Esophagus (tissue), 2 donors: ENCODE data around the gene HMCN2. TPM values are rescaled to one million over a fixed set of nuclear protein-coding genes. Genes with fewer than 3 reads are reported as not detected.

ENCODE experiments used
- H3K27ac ChIP-seq, 2 donors: one replicate each; pipeline ENCODE4 v1.5.1; 2013; ENCODE audit warnings: low read depth in 2 of 2, mild to moderate bottlenecking in 2 of 2, inconsistent platforms in 1 of 2, low read length in 1 of 2, moderate library complexity in 1 of 2
- H3K27me3 ChIP-seq, 2 donors: one replicate each; pipeline ENCODE4 v1.6.1; 2013; ENCODE audit warnings: low read length in 2 of 2, control low read depth in 1 of 2, mild to moderate bottlenecking in 1 of 2; ENCODE audit not compliant: insufficient read depth in 2 of 2, control insufficient read depth in 1 of 2
- H3K36me3 ChIP-seq, 2 donors: one replicate each; pipeline ENCODE4 v1.6.1; 2013; ENCODE audit warnings: low read length in 1 of 2; ENCODE audit not compliant: control insufficient read depth in 2 of 2, insufficient read depth in 2 of 2
- H3K4me1 ChIP-seq, 2 donors: one replicate each; pipeline ENCODE4 v1.6.1; 2013; ENCODE audit warnings: low read length in 1 of 2; ENCODE audit not compliant: control insufficient read depth in 2 of 2, insufficient read depth in 2 of 2
- H3K4me3 ChIP-seq, 2 donors: one replicate each; pipeline ENCODE4 v1.5.1; 2013; ENCODE audit warnings: low read length in 2 of 2, mild to moderate bottlenecking in 2 of 2, low read depth in 1 of 2, moderate library complexity in 1 of 2
- H3K9me3 ChIP-seq, 2 donors: one replicate each; pipeline ENCODE4 v1.6.1; 2013; ENCODE audit warnings: mild to moderate bottlenecking in 2 of 2, low read depth in 1 of 2, low read length in 1 of 2, moderate library complexity in 1 of 2; ENCODE audit not compliant: control insufficient read depth in 2 of 2, insufficient read depth in 1 of 2
- WGBS, 2 donors: extraction: QIAGEN DNeasy Blood & Tissue Kit; methylation state at CpG; one replicate each; pipeline ENCODE4 v1.1.7; 2013; 5-methylcytosine and 5-hydroxymethylcytosine counted together
- polyA plus RNA-seq, 2 donors: library from polyadenylated mRNA; stranded (reverse); fragments of 200-250 nt; gene quantifications; one replicate each; pipeline ENCODE4 v1.2.3, GENCODE V29; 2013
- donor health status: healthy with polysubstance abuse.
- donor health status: Bipolar disorder and iron deficiency.

Gene HMCN2
- polyA plus RNA-seq, 2 donors: 4.1 to 4.8 TPM

DNA sequence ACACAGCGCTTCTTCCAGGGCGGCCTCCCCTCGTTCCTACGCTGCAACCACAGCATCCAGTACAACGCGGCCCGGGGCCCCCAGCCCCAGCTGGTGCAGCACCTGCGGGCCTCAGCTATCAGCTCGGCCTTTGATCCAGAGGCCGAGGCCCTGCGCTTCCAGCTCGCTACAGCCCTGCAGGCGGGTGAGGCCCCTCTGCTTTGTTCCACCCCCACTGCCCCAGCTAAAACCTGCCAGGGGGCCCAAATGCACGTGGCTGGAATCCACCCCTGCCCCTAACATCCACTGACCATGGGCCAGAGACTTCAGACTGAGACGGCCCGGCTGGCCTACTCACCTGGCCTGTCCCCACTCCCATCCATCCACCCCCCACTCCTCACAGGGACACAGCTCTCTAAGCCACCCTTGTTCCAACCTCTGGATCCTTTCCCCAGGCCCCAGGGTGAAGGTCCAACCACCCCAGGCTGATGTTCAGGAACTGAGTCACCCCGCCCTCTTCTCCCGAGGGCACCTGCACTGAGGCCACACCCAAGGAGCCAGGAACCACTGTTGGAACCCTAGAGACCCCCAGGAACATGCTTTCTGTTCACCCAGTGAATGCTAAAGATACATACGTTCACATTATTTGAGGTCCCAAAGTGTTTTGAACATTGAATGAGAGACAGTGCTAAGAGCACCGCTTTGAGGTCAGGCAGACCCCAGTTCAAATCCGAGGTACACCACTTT is 160.3 kb downstream of the HMCN2 start:
- whole genome bisulfite sequencing, 2 donors: 74 to 83% methylated on average over 21 of the region's 21 CpGs
- no peak overlapping the region for H3K4me3 ChIP-seq
- H3K36me3 ChIP-seq: no peaks in the 10 kb centered on the region
- peaks cover 0 to 5% of the 10 kb centered on the region in 2 donors for H3K4me1 ChIP-seq
- H3K27me3 ChIP-seq: no peaks in the 10 kb centered on the region
- H3K27ac ChIP-seq: no peak overlapping the region
- H3K9me3 ChIP-seq: peaks cover 0 to 7% of the 10 kb centered on the region in 2 donors

DNA sequence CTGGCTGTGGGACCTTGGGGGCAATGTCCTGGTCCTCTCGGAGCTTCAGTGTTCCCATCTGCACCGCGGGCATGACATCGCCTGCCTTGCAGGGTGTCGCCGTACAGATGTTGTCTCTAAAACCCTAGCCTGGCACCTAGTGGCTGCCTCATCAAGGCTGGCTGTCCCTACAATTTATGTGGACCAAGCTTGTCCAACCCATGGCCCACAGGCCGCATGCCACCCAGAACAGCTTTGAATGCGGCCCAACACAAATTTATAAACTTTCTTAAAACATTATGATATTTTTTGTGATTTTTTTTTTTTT is 160.9 kb downstream of the HMCN2 start:
- no peaks in the 10 kb centered on the region for H3K36me3 ChIP-seq
- H3K4me1 ChIP-seq: peaks cover 0 to 5% of the 10 kb centered on the region in 2 donors
- H3K27ac ChIP-seq: no peak overlapping the region
- no peaks in the 10 kb centered on the region for H3K27me3 ChIP-seq
- 66 to 79% methylated on average over 8 of the region's 8 CpGs for WGBS, 2 donors
- no peak overlapping the region for H3K4me3 ChIP-seq
- peaks cover 0 to 12% of the 10 kb centered on the region in 2 donors for H3K9me3 ChIP-seq

DNA sequence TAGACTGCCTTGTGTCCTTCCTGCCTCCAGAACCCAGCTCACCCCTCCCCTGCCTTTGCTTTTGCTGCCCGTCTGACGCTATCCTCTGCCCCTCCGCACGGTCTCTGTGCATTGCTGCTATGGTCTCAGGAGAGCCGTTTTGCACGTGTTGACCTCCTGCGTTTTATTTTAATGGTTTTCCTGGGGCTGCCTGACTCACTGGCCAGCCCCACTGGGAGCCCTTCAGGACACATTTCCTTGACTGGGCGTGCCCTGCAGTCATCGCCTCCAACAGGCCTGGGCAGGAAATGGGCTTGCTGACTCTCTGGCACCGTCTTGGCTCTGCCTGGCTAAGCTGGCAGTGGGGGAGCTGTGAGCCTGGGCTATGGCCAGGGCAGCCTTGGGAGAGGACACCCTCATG is 161.3 kb downstream of the HMCN2 start:
- Histone ChIP-seq H3K27ac (no peak overlapping the region), H3K27me3 (no peaks in the 10 kb centered on the region), H3K4me1 (peaks cover 0 to 5% of the 10 kb centered on the region in 2 donors), H3K9me3 (peaks cover 0 to 13% of the 10 kb centered on the region in 2 donors), H3K4me3 (no peak overlapping the region), H3K36me3 (no peaks in the 10 kb centered on the region)
- 40 to 65% methylated on average over 10 of the region's 10 CpGs for WGBS, 2 donors

DNA sequence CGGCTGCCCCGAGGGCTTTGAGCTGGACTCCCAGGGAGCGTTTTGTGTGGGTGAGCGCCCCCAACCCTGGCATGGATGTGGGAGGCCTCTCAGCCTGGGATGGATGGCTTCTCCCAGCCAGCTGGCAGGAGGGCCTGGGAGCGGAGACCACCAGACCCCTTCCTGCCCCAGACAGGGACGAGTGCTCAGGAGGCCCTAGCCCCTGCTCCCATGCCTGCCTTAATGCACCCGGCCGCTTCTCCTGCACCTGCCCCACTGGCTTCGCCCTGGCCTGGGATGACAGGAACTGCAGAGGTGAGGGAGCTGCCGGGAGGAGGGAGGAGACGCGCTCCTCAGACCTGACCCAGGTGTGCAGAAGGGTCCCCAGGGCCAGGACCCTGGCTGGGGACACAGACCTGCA is 161.8 kb downstream of the HMCN2 start:
- no peaks in the 10 kb centered on the region for H3K27me3 ChIP-seq
- 65 to 74% methylated on average over 12 of the region's 12 CpGs for WGBS, 2 donors
- no peak overlapping the region for H3K4me3 ChIP-seq
- H3K9me3 ChIP-seq: peaks cover 0 to 13% of the 10 kb centered on the region in 2 donors
- H3K36me3 ChIP-seq: no peaks in the 10 kb centered on the region
- H3K4me1 ChIP-seq: peaks cover 0 to 6% of the 10 kb centered on the region in 2 donors
- no peak overlapping the region for H3K27ac ChIP-seq

DNA sequence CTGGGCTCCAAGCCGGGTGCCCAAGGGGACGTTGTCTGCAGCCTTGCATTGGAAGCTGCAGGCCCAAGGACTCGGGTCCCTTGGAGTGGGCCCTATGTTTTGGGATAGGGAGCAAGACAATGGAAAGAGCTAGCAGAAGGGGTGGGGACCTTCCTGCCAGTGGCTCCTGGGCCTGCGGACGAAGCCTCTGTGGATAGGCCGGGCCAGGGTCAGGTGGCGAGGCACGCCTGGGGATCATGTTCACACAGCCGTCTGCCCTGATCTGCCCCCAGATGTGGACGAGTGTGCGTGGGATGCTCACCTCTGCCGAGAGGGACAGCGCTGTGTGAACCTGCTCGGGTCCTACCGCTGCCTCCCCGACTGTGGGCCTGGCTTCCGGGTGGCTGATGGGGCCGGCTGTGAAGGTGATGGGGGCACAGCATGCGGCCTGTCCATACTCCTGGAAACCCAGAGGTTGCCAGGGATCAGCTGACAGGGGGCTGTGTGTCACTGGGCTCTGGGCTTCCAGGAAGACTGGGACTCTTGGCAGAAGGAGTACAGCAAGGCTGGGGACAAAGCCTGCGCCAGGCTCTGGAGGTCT is 162.6 kb downstream of the HMCN2 start:
- 90 to 91% methylated on average over 20 of the region's 20 CpGs for WGBS, 2 donors
- H3K27ac ChIP-seq: no peak overlapping the region
- no peaks in the 10 kb centered on the region for H3K36me3 ChIP-seq
- H3K4me3 ChIP-seq: no peak overlapping the region
- H3K27me3 ChIP-seq: no peaks in the 10 kb centered on the region
- peaks cover 0 to 13% of the 10 kb centered on the region in 2 donors for H3K9me3 ChIP-seq
- peaks cover 4 to 13% of the 10 kb centered on the region in 2 donors for H3K4me1 ChIP-seq

DNA sequence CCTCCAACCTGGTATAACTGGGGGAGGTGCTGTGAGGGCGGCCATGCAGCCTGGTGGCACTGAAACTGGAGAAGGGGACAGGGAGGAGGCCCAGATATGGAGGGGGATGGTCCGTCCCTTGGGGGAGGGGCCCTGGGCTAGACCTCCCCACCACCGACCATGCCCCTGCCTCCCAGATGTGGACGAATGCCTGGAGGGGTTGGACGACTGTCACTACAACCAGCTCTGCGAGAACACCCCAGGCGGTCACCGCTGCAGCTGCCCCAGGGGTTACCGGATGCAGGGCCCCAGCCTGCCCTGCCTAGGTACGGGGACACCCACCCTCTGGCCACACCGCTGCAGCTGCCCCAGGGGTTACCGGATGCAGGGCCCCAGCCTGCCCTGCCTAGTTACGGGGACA is 163.8 kb downstream of the HMCN2 start:
- Histone ChIP-seq H3K4me3 (no peak overlapping the region), H3K4me1 (peaks cover 9 to 19% of the 10 kb centered on the region in 2 donors), H3K27ac (no peak overlapping the region), H3K36me3 (no peaks in the 10 kb centered on the region), H3K27me3 (no peaks in the 10 kb centered on the region), H3K9me3 (peaks cover 0 to 13% of the 10 kb centered on the region in 2 donors)
- 91 to 94% methylated on average over 13 of the region's 13 CpGs for WGBS, 2 donors

DNA sequence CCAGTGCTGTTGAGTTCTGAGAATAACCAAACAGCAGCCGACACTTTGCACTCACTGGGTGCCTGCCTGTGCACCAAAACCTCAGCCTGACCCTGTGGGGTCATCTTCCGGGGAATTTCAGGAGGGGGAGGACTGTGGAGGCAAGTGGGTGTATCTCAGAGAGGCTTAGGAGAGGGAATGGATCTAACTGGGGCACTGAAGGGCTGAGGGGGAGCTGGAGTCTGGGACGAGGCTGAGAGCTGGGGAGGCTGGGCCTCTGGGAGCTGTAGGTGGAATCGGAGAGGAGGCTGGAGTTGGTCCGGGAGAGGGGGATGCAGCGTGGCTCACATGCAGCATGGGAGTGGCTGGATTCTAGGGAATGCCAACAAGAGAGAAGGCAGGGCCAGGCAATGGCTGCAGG is 164.3 kb downstream of the HMCN2 start:
- H3K36me3 ChIP-seq: no peaks in the 10 kb centered on the region
- no peak overlapping the region for H3K27ac ChIP-seq
- peaks cover 9 to 19% of the 10 kb centered on the region in 2 donors for H3K4me1 ChIP-seq
- no peak overlapping the region for H3K4me3 ChIP-seq
- peaks cover 0 to 13% of the 10 kb centered on the region in 2 donors for H3K9me3 ChIP-seq
- 67 to 85% methylated on average over 6 of the region's 6 CpGs for WGBS, 2 donors
- H3K27me3 ChIP-seq: no peaks in the 10 kb centered on the region

DNA sequence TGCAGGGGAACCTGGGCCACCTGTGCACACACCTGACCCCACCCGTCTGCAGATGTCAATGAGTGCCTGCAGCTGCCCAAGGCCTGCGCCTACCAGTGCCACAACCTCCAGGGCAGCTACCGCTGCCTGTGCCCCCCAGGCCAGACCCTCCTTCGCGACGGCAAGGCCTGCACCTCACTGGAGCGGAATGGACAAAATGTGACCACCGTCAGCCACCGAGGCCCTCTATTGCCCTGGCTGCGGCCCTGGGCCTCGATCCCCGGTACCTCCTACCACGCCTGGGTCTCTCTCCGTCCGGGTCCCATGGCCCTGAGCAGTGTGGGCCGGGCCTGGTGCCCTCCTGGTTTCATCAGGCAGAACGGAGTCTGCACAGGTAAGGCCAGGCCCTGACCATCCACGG is 164.7 kb downstream of the HMCN2 start:
- H3K4me3 ChIP-seq: no peak overlapping the region
- H3K9me3 ChIP-seq: peaks cover 0 to 13% of the 10 kb centered on the region in 2 donors
- no peaks in the 10 kb centered on the region for H3K36me3 ChIP-seq
- H3K27ac ChIP-seq: no peak overlapping the region
- H3K4me1 ChIP-seq: peaks cover 9 to 19% of the 10 kb centered on the region in 2 donors
- H3K27me3 ChIP-seq: no peaks in the 10 kb centered on the region
- 86 to 91% methylated on average over 18 of the region's 18 CpGs for WGBS, 2 donors

DNA sequence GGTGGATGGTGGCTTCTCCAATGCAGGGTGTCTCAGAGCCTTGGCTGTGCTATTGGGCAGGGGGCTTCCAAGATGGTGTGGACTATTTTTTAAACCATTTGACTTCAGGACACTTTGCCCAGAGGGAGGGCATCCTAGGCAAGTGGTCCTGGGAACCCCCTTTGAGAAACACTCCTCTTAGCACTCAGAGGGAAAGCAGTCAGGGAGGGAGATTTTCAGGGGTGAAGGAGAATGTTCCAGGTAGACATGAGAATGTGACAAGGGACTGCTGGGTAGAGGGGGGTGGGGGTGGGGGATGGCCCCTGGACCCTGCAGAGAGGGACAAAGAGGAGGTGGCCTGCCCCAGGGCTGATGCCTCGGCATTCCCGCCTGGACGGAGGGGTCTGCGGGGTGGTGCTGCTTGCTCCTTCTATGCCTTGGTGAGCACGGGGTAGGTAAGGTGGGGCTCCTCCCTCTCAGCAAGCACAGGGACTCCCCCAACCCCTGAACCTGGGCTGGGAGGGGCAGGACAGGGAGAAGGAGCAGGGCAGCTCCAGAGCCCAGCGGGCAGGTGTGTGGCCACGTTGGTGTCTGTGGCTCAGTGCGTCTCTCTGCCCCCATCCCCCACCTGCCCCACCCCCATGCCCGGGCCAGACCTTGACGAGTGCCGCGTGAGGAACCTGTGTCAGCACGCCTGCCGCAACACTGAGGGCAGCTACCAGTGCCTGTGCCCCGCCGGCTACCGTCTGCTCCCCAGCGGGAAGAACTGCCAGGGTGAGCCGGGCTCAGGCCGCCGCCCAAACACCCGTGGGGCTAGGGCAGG is 165.4 kb downstream of the HMCN2 start:
- 73 to 86% methylated on average over 22 of the region's 22 CpGs for WGBS, 2 donors
- H3K4me3 ChIP-seq: no peak overlapping the region
- H3K9me3 ChIP-seq: peaks cover 0 to 13% of the 10 kb centered on the region in 2 donors
- H3K36me3 ChIP-seq: no peaks in the 10 kb centered on the region
- H3K27ac ChIP-seq: no peak overlapping the region
- peaks cover 9 to 19% of the 10 kb centered on the region in 2 donors for H3K4me1 ChIP-seq
- H3K27me3 ChIP-seq: no peaks in the 10 kb centered on the region
